Heart right ventricle (tissue), 16 donors: ENCODE data around the gene C3orf49. TPM values are rescaled to one million over a fixed set of nuclear protein-coding genes. Genes with fewer than 3 reads are reported as not detected.

Experiments
- ATAC-seq, 8 donors: fragments of 200-7000 bp; cut with Tn5 transposase; one replicate each; pipeline ENCODE4 v1.9.1; 2020; ENCODE audit warnings: mild to moderate bottlenecking in 8 of 8, moderate library complexity in 8 of 8, moderate number of reproducible peaks in 1 of 8
- DNase-seq, 2 donors: peaks; one replicate each; pipeline ENCODE4 v3.0.0-alpha.2; 2020
- H3K27ac ChIP-seq, 10 donors: fragments of 200-600 bp; sonication (generic) in 2 of 10; one replicate each; pipeline versions ENCODE4 v1.5.0 to v1.8.0; 2020 to 2022; ENCODE audit warnings: mild to moderate bottlenecking in 3 of 10
- H3K27me3 ChIP-seq, 7 donors: fragments of 200-600 bp; one replicate each; pipeline ENCODE4 v1.8.0; 2021 to 2022; ENCODE audit warnings: mild to moderate bottlenecking in 2 of 7
- H3K36me3 ChIP-seq, 9 donors: fragments of 200-600 bp; sonication (generic) in 1 of 9; one replicate each; pipeline versions ENCODE4 v1.5.0 to v1.8.0; 2020 to 2022; ENCODE audit warnings: mild to moderate bottlenecking in 2 of 9
- H3K4me1 ChIP-seq, 9 donors: fragments of 200-600 bp; sonication (generic) in 1 of 9; one replicate each; pipeline versions ENCODE4 v1.5.0 to v1.8.0; 2020 to 2022; ENCODE audit warnings: mild to moderate bottlenecking in 4 of 9
- H3K4me3 ChIP-seq, 10 donors: fragments of 200-600 bp; sonication (generic) in 2 of 10; one replicate each; pipeline versions ENCODE4 v1.5.0 to v1.8.0; 2020 to 2022; ENCODE audit warnings: mild to moderate bottlenecking in 7 of 10, moderate library complexity in 2 of 10
- H3K9me3 ChIP-seq, 11 donors: fragments of 200-600 bp in 10 of 11; sonication (generic) in 2 of 11; one replicate each; pipeline versions ENCODE4 v1.5.0 to v1.8.0; 2013 to 2022; ENCODE audit warnings: mild to moderate bottlenecking in 2 of 11, control low read depth in 1 of 11, moderate library complexity in 1 of 11
- WGBS, 2 donors: extraction: QIAGEN DNeasy Blood & Tissue Kit; methylation state at CpG; one replicate each; pipeline ENCODE4 v1.1.7; 2013; ENCODE audit warnings: inconsistent platforms in 1 of 2; 5-methylcytosine and 5-hydroxymethylcytosine counted together
- intact Hi-C, 10 donors: fragments of 100-400 bp; cut with DNase I; formaldehyde crosslinking; loops; one replicate each; pipeline versions ENCODE4 v1.11.1 to v1.14.2; 2022
- polyA plus RNA-seq, 2 donors: library from polyadenylated mRNA; stranded (reverse); fragments of 200-250 nt; gene quantifications; one replicate each; pipeline ENCODE4 v1.2.3, GENCODE V29; 2013
- total RNA-seq, 10 donors: library from RNA; stranded (reverse); fragmentation: NEBNext Ultra II Directional in 3 of 10; extraction: Animal tissue kit (Norgen Biotek cat#: 25700) in 3 of 10; gene quantifications; one replicate each; pipeline versions ENCODE4 v1.2.1 to v1.2.4, GENCODE V29; 2021 to 2023
- TF ChIP-seq, protein P1 (sequence below), 9 donors: fragments of 200-600 bp; sonication (generic) in 2 of 9; IDR thresholded peaks; one replicate each; pipeline versions ENCODE4 v1.5.0 to v1.8.0; 2021 to 2022; ENCODE audit warnings: antibody characterized with exemption in 9 of 9, mild to moderate bottlenecking in 5 of 9, moderate library complexity in 1 of 9
- donor health status: Arrhythmogenic right ventricular cardiomyopathy.
- donor health status: ischemic (EF 13 %, LVEDD 7.1; RV severe dilation, severe dysfunction).
- donor health status: healthy with polysubstance abuse.
- donor health status: DM: no; HTN: yes; CAD: no.
- donor health status: DM: no; HTN: no; CAD: no.
- donor health status: ischemic (EF 25% LVEDD 6.9; RV normal size, moderate dysfunction).
- donor health status: ischemic (EF 25% LVEDD 5.7; RV mildly dilated, moderate dysfunction).
- donor health status: healthy.
- donor health status: DM: yes; HTN: yes; CAD: no.
- donor health status: Ischemic cardiomyopathy.
- donor health status: ischemic (EF 35%, LVEDD 5.7; RV mildly dilated, moderate dysfunction).
- donor health status: nonischemic (EF 11% LVEDD 7.7; RV severe dilation, severe dysfunction).
- donor health status: DM: yes; HTN: yes; CAD: no.
- donor health status: PGD.
- donor health status: ischemic (EF 29% LVEDD 5.4; RV normal size, mild dysfunction).
- donor health status: nonischemic (EF 23%, LVEDD 6.1; RV moderate dilation, normal function).

The C3orf49 gene
- total and polyA plus RNA-seq, 12 donors = not detected

DNA sequence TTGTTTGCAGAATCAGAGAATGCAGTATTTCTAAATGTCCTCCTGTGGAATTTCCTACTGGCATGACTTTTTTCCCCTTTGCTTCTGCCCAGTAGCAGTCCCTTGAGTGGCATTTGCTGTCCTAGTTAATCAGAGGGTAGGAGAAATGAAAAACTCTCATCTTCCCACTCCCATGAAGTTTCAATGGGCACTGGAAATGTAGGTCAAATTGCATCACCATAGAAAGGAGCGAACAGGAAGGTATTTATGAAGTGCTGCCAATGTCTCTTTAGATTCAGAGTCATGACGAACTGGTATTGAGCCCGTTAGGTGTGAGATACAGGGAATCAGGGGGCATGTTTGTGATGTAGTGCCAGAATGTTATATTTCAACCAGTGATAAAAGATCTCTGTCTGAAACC lies 67.8 kb downstream of the C3orf49 start:
- H3K4me1 ChIP-seq = peaks cover 0 to 27% (median 16%) of the 10 kb centered on the region in 9 donors
- WGBS, 2 donors = 30 to 38% methylated on average over 3 of the region's 3 CpGs
- intact Hi-C loops = no loop called here
- no peaks in the 10 kb centered on the region for H3K9me3 ChIP-seq
- H3K27ac ChIP-seq = no peak overlapping the region
- peak in 3 of 8 donors; percentile 27 to 66 (median 35) for ATAC-seq
- H3K36me3 ChIP-seq = peaks cover 0 to 14% (median 0%) of the 10 kb centered on the region in 9 donors
- TF ChIP-seq, protein P1, sequence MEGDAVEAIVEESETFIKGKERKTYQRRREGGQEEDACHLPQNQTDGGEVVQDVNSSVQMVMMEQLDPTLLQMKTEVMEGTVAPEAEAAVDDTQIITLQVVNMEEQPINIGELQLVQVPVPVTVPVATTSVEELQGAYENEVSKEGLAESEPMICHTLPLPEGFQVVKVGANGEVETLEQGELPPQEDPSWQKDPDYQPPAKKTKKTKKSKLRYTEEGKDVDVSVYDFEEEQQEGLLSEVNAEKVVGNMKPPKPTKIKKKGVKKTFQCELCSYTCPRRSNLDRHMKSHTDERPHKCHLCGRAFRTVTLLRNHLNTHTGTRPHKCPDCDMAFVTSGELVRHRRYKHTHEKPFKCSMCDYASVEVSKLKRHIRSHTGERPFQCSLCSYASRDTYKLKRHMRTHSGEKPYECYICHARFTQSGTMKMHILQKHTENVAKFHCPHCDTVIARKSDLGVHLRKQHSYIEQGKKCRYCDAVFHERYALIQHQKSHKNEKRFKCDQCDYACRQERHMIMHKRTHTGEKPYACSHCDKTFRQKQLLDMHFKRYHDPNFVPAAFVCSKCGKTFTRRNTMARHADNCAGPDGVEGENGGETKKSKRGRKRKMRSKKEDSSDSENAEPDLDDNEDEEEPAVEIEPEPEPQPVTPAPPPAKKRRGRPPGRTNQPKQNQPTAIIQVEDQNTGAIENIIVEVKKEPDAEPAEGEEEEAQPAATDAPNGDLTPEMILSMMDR (IDR thresholded peaks at IDR 0.05) = no peak
- no peak overlapping the region for H3K4me3 ChIP-seq
- H3K27me3 ChIP-seq = no peaks in the 10 kb centered on the region
- no peak for DNase-seq

- WGBS, 2 donors = 97% methylated on average over 5 of the region's 5 CpGs
- H3K4me3 ChIP-seq = no peak overlapping the region
- no peaks in the 10 kb centered on the region for H3K27me3 ChIP-seq
- H3K9me3 ChIP-seq = no peaks in the 10 kb centered on the region
- H3K27ac ChIP-seq = no peak overlapping the region
- TF ChIP-seq, protein P1 (IDR thresholded peaks at IDR 0.05) = no peak
- no peak for ATAC-seq
- intact Hi-C loops = no loop called here
- peaks cover 0 to 16% (median 0%) of the 10 kb centered on the region in 9 donors for H3K36me3 ChIP-seq
- peaks cover 0 to 42% (median 23%) of the 10 kb centered on the region in 9 donors for H3K4me1 ChIP-seq
- no peak for DNase-seq
These were observed 72.4 kb downstream of the C3orf49 start for GRCh38 chr3:63891518-63891917.

DNA sequence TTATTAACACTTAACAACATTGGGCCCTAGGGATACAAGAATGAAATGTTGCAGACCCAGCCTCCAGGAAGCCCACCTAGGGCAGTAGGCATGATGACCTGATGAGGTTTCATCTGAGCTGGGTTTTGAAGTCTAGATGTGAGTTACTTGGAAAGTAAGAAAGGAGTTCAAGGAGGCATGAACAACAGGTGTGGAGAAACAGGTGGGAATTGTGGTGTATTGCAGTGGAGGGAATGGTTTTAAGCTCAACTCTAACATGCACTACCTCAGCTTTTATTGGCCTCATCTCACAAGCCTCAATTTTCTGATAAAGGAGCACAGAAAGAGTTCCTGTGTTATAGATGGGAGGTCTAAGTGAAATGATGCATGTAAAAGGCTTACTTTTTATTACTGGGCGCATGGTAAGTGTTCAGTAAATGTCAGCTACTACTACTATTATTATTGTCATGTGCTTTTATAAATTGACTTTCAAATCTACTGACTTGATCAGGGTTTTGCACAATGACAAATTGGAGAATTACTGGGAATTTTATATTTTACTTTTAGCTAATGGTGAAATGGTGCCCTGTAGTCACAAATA lies 73.8 kb downstream of the C3orf49 start:
- Histone ChIP-seq H3K4me3 (no peak overlapping the region), H3K27ac (no peak overlapping the region), H3K27me3 (no peaks in the 10 kb centered on the region), H3K4me1 (peaks cover 0 to 47% (median 23%) of the 10 kb centered on the region in 9 donors), H3K36me3 (peaks cover 0 to 16% (median 0%) of the 10 kb centered on the region in 9 donors), H3K9me3 (no peaks in the 10 kb centered on the region)
- ATAC-seq (no peak), DNase-seq (no peak)
- TF ChIP-seq, protein P1 (IDR thresholded peaks at IDR 0.05) = no peak
- intact Hi-C loops = no loop called here
- WGBS, 2 donors = 97 to 100% methylated on average over 1 of the region's 1 CpG

DNA sequence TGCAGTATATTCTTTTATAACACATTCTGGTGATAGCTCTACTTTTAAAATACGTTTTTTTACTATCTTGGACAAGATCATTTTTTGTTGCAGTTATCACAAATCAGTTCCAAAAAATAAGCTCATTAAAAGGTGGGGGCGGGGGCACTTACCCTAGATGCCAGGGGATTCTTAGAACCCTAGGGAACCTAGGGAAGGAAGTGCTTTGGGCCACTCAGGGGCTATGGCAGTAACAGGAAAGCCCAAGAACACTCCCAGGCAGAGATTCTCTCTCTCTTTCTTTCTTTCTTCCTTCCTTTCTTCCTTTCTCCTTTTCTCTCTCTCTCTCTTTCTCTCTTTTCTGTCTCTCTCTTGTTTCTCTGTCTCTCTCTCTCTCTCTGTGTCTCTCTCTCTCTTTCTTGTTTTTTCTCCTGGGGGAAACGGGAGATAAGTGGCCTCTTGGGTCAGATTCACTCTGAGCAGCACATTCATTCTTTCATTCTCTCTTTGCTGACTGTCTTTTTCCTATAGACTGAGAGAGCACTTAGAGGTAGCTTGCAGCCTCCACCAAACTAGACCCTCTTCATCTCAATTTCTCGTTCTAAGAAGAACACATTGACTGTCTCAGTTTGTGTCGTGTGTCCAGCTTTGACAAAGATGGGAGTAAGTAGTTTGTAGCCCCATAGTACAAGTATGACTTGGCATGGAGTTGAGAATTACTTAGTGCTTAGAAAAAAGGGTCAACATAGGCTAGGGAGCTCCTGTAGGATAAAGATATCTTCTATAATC lies 76.5 kb downstream of the C3orf49 start:
- no peak for ATAC-seq
- TF ChIP-seq, protein P1 (IDR thresholded peaks at IDR 0.05) = no peak
- H3K36me3 ChIP-seq = peaks cover 0 to 38% (median 0%) of the 10 kb centered on the region in 9 donors
- peaks cover 0 to 43% (median 24%) of the 10 kb centered on the region in 9 donors for H3K4me1 ChIP-seq
- 57 to 63% methylated on average over 5 of the region's 5 CpGs for WGBS, 2 donors
- intact Hi-C loops = no loop called here
- no peak overlapping the region for H3K4me3 ChIP-seq
- no peak overlapping the region for H3K27ac ChIP-seq
- DNase-seq = no peak
- H3K27me3 ChIP-seq = no peaks in the 10 kb centered on the region
- no peaks in the 10 kb centered on the region for H3K9me3 ChIP-seq
